GM18861 (cell line): ENCODE measurements around the gene CDC20.

Experiments used
- ATAC-seq: cut with Tn5 transposase; IDR thresholded peaks from one replicate; pipeline ENCODE4 v1.9.1; 2021; ENCODE audit not compliant: unreplicated experiment

CDC20 gene

DNA sequence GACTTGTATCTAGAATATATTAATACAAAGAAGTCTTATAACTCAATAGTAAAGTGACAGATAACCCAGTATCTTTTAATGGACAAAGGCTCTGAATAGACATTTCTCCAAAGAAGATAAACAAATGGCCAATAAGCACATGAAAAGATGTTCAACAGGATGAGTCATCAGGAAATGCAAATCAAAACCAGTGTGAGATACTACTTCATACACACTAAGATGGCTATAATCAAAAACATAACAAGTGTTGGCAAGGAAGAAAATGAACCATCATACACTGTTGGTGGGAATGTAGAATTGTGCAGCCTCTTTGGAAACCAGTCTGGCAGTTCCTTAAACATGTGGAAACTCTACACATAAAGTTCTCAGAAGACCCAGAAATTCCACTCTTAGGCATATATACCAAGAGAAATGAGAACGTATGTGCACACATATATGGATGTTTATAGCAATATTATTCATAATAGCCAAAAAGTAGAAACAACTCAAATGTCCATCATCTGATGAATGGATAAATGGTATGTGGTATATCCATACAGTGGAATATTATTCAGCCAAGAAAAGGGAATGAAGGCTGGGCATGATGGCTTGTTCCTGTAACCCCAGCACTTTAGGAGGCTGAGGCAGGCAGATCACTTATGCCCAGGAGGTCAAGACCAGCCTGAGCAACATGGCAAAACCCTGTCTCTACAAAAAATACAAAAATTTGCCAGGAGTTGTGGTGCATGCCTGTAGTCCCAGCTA, 31.1 kb upstream of the CDC20 start:
- ATAC-seq, result no peak

DNA sequence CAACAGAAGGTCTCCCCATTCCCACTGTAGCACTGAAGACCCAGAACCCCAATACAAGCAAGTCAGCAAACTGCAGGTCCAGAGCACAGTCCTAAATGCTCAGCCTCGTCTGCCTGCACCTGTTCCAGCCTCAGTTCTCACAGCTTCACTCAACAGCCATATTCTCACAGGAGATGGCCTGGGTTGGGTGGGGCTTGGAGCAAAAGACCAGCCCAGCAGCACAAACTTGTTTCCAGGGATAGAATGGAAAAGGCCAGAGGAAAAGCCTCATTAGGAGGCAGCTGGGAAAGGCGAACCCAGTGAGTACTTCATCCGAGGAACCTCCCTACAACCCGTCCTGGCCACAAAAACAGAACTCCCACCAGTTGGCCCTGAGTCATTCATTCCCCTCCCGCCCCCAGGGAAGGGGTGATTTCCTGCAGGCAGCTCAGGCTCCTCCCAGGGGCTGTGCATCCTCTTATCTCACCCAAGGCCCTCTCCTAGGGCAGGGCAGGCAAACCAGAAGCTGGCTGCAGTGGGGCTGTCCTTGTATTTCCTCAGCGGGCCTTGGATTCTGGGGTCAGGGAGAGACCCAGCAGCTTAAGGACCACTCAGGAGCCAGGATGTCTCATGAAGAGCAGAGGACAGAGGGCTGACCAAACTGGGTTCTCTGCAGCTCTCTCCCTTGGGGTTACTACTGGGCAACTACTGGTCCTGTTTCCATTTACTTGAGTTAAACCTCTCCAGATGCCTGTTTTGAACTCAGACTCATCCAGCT, 28.6 kb upstream of the CDC20 start:
- no peak for ATAC-seq

DNA sequence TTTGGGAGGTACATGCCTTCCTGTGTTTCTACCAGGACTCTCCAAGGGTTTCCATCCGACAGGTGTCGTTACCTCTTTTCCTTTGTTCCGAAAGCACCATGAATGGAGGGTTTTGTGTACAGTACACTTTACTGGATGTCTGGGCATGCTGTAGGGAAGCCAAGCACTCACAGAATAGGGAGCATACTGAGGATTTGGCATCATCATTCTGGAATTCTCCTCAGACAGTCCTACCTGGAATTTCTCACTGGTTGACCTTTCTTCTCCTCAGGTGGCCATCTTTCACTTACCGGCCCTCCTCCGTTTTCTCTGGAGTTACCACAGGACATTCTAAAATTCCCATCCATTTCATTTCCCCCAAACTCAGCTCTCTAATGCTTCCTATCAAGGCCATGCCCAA, 27.1 kb upstream of the CDC20 start:
- no peak for ATAC-seq

DNA sequence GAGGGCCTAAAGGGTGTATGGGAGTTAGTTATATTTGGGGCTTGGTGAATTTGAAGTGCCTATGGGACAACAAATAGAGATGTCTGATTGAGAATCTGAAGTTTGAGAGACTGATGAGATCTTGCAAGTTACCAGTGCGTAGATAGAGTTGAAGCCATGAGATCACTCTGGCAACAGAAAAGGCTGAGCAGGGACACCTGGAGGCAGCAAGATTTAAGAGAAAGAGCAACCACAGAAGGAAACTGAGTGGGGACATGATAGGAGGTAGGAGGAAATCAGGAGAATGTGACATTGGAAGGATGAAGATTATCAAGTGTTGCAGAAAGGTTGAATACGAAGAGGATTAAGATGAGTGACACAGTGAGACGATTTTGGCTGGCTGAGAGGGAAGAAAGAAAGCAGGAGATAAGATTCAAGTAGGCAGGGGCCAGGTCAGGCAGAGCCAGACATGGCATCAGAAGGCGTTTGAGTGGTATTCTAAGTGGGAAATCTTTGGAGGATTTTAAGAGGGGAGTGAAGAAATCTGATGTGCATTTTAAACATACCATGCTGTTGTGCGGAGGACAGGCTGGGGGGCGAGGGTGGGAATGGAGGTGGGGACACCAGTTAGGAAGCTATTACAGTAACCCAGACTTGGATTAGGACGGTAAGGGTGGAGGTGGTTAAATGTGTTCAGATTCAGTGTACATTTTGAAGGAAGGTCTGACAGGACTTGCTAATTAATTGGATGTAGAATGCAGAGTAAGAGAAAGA, 24.2 kb upstream of the CDC20 start:
- ATAC-seq, result no peak

DNA sequence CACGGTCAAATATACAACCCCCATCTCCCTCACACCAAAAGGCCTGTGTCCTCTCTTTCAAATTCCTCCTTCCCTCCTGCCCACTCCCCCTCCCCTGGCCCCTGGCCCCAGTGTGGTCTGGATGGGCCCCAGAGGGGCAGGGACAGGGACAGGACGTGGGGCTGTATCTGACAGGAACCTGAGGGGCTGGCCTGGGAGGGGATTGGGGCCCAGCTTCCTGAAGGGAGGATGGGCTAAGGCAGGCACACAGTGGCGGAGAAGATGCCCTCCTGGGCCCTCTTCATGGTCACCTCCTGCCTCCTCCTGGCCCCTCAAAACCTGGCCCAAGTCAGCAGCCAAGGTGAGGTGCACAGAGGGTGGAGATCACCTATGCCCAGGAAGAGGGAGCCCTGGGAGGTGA, 21.2 kb upstream of the CDC20 start, which contains the start of gene MPL:
MPL (plus strand) TSS at position 231 of the 400 bp plus-strand sequence; CDS start at position 262, 31 bp downstream.
- no peak for ATAC-seq

DNA sequence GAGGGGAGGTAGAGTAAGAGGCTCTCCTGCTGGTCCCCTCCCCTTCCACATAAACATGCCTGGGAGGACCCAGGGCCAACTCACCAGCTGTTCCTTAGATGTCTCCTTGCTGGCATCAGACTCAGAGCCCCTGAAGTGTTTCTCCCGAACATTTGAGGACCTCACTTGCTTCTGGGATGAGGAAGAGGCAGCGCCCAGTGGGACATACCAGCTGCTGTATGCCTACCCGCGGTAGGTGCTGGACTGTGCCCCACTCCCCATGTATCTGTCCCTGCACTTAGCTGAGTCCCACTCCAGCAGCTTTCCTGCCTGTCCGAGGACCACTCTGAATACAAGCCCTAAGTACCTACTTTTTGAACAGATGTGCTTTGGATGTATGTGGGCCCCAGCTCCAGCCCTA, 20.8 kb upstream of the CDC20 start:
- no peak for ATAC-seq

DNA sequence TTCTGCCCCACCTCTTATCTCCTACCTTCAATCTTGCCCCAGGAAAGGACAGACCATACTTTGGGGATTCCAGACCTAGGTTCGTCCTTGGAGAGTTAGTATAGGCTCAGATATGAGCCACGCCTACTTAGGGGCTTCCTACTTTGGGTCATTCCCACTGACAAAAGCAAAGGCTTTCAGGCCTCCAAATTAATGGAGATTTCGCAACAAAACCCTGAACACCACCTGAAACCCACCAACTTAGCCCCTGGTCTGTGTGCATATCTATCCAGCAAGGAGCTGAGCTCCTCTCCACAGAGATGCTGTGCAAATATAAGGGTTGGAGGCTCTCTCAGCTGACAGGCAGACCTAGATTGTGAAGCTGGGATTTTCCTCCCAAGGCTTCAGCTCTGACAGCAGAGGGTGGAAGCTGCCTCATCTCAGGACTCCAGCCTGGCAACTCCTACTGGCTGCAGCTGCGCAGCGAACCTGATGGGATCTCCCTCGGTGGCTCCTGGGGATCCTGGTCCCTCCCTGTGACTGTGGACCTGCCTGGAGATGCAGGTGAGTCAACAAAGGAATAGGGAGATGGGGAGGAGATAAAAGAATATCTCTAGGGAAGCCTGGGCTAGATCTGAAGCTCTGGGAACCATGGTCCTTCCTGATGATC, 19.1 kb upstream of the CDC20 start:
- ATAC-seq, result no peak

DNA sequence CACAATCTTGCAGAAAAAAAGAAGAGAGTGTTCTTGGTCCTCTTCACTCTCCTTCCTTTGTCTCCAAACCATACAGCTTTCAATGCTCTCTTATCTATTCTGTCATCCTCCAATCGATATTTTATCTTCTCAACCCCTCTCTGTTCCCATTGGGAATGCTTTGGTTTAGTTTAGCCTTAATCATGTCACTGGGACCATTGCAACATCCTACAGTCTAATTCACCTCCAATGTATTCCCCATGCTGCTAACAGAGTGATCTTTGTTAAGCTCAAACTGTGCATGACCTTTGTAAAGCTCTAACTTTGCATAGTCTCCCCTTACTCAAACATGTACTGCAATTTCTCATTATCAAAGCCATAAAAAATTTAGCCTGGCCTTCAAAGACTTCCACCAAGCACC, 18.2 kb upstream of the CDC20 start:
- ATAC-seq, result no peak

DNA sequence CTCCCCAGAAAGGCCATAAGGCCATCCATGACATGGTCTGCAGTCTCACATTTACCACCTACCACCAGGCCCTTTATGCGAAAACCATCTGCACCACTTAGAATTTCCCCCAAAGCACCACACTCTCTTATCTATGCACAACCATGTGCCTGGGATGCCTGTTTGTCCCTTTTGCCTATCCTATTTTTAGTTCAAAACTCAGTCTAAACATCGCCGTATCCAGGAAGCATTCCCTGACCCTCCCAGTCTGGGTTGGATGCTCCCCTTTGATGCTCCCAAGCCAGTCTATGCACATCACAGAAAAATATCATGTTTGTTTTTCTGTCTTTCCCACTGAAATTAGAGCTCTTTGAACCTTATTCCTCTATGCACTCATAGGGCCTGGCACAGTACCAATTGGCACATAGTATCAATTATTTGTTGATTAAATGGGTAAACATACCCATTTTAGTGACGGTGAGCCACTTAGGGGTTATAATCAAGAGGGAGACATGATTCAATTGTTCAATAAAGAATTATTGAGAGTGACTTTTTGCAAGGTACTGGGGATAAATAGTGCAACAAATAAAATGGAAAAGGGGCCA, 14.4 kb upstream of the CDC20 start:
- ATAC-seq, result no peak

DNA sequence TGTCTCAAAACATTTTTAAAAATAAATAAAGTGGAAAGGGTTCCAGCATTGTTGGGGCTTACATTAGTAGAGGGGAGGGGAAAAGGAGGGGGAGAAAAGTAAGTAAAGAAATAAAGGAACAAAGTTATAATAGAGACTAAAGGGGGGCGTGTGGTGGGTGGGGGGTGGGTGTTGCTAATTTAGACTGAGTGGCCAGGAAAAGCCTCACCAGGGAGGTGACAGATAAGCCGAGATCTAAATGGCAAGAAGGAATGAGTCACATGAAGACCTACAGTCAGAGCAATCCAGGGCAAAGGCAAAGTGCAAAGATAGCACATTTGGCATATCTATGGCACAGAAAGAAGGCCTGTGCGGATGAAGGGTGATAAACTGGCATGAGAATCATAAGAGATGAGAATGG, 13.7 kb upstream of the CDC20 start:
- no peak for ATAC-seq

DNA sequence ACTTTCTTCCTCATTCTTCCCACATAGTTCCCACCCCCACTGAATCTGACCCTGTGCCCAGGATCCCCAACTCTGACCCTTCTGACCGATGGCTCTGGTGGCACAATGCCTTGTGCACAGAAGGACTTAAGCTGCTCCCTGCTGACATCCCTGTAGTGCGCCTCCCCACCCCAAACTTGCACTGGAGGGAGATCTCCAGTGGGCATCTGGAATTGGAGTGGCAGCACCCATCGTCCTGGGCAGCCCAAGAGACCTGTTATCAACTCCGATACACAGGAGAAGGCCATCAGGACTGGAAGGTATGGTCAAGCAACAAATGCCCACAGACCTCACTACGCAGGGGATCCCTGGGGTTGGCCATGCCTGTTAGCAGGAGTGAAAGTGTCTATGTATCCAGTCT, 12.1 kb upstream of the CDC20 start:
- ATAC-seq, result no peak

DNA sequence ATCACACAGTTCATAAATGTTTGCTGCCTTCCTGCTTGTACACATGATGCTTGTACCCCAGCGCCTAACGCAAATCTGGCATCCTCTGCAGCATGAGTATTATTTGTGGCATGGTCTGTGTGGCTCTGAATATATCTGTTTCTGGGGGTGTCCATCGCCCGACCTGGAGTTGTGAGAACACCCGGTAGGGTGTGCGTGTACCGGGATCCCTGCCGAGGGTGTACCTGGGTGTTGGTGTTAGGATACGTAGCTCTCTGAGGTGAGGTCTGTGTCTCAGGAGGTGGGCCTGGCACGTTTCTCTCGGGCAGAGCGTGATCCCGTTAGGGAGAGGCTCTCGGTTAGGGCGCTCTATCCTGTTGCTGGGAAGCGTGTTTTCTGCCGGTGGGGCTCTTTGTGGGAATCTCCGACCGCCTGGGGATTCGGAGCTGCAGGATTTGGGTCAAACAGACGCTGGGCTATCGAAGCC, 10.4 kb upstream of the CDC20 start:
- ATAC-seq, result no peak

DNA sequence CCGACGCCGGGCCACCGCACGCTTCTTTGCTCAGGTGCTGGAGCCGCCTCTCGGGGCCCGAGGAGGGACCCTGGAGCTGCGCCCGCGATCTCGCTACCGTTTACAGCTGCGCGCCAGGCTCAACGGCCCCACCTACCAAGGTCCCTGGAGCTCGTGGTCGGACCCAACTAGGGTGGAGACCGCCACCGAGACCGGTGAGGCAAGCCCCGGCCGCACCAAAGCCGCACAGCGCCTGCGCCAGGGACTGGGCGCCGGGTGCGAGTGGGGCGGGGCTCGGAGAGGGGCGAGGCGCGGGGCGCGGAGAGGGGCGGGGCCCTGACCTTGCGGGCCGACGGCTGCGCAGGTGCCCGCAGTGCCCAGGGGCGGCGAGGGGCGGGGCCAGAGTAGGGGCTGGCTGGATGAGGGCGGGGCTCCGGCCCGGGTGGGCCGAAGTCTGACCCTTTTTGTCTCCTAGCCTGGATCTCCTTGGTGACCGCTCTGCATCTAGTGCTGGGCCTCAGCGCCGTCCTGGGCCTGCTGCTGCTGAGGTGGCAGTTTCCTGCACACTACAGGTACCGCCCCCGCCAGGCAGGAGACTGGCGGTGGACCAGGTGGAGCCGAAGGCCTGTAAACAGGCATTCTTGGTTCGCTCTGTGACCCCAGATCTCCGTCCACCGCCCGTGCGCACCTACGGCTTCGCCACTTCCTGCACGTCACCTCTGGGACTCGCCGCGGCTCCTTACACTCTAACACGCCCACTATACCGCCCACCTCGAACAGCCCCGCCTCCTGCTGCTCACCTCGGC, 9.8 kb upstream of the CDC20 start:
- ATAC-seq, result no peak

DNA sequence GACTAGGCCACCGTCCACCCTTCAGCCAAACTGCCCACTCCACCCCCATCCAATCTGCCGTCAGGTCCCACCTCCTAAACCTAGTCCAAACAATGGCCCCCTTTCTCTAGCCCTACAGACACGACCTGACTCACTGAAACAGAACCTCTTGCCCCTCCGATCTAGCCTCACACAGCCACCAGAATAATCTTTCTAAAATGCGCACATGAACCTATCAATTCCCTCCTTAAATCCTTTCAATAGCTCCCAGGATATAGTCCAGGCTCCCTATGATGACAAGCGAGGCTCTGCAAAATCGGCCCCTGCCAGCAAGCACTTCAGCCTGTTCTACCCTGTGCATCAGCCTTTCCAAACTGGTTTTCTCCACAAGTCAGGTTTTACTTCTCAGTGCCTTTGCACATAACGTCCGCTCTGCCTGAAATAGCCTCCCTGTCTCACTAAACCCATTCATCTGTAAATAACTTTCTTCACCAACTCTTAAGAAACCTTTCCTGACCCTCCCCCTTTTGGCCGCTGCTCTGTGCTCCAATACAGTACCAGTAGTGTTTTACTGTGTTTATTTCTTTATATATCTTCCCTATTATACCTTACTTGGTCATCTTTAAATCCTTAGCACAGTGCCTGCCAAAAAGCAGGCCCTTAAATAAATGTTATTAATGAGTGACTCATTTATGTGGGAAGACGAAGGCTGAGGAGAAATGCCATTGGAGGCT, 9.0 kb upstream of the CDC20 start:
- ATAC-seq, result no peak

DNA sequence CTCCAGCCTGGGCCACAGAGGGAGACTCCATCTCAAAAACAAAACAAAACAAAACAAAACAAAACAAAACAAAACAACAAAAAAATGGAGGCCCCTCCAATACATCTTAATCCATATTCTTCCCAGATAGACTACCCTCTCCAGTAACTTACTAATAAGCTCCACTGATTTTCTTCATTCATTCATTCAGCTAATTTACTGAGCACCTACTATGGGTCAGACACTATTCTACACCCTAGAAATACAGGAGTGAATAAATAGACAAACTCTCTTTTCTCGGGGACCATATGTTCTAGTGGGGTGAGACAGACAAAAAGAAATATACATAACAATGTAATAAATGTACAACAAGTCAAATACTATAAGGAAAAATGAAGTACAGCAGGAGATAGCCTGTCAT, 7.8 kb upstream of the CDC20 start:
- no peak for ATAC-seq

DNA sequence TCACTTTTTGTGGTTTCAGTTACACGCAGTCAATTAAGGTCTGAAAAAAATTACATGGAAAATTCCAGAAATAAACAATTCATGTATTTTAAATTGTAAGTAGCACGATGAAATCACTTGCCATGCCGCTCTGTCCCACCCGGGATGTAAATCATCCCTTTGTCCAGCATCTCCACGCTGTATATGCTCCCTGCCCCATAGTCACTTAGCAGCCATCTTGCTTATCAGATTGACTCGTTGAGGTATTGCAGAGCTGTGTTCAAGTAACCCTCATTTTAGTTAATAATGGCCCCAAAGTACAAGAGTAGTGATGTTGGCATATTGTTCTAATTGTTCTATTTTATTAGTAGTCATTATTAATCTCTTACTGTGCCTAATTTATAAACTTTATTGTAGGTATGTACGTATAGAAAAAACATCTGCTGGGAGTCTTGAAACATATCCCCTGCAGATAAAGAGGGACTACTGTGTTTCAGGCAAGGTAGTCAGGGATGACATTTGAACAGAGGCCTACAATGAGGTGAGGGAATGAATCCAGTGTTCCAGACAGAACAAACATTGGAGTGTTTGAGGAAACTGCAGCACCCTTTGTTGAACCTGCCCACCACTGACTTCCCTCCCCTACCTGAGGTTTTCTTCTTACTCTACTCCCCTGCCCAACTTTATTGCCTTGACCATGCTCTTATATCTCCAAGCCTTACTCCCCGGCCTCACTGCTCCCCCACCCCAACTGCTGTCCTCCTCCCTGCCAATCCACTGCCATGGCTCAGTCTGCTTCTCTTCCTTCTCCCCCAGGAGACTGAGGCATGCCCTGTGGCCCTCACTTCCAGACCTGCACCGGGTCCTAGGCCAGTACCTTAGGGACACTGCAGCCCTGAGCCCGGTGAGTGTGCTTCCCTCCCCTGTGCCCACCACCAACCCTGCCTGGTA, 7.1 kb upstream of the CDC20 start:
- no peak for ATAC-seq

DNA sequence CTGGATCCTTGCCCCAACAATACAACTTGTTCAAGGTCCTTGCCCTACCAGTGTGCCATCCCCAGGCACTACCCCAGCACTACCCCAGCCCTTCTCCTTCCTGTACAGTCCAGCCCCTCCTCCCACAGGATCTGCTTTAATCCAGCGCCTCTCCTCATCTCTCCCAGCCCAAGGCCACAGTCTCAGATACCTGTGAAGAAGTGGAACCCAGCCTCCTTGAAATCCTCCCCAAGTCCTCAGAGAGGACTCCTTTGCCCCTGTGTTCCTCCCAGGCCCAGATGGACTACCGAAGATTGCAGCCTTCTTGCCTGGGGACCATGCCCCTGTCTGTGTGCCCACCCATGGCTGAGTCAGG, 6.5 kb upstream of the CDC20 start:
- no peak for ATAC-seq

DNA sequence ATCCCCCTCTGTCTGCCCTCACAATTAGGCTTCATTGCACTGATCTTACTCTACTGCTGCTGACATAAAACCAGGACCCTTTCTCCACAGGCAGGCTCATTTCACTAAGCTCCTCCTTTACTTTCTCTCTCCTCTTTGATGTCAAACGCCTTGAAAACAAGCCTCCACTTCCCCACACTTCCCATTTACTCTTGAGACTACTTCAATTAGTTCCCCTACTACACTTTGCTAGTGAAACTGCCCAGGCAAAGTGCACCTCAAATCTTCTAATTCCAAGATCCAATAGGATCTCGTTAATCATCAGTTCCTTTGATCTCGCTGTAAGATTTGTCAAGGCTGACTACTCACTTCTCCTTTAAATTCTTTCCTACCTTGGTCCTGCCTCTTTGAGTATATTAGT, 5.9 kb upstream of the CDC20 start:
- no peak for ATAC-seq
